GM19240 (cell line): ENCODE data around the gene CD69.
A peak's percentile ranks its signal among the peaks of the same experiment; 100 is the strongest.
"Not testable (repeated sequence)": the region's sequence is repeated elsewhere in the genome, so short reads cannot be mapped to it uniquely, and the experiment has no call there.

ENCODE experiments used
- DNase-seq: peaks from one replicate; pipeline ENCODE4 v3.0.0; 2011; ENCODE audit warnings: low spot score; ENCODE audit not compliant: insufficient read length

Gene CD69

GRCh38 chr12:9750276-9751203, 10.2 kb downstream of the CD69 start:
- DNase-seq = no peak

- no peak for DNase-seq
Observed at GRCh38 chr12:9749640-9750039, 11.1 kb downstream of the CD69 start.

DNA sequence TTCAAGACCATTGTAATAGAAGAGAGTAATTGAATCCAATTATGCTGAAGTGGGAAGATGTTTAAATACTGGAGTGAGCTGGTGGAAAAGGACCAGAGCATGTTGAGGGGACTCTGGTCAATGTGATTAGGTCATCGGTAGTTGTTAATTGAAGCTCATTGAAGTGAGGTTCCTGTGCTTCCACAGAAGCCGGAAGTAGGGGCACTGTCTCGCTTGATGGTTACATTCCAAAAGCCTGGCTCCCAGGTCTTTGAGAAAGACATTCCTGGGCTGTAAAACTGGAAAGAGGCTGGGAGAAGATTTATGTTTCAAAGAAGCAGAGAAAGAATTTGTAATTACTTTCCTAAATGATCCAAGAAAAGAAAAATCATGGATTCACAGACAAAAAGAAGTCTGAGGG, 15.5 kb downstream of the CD69 start:
- no peak for DNase-seq

- no peak for DNase-seq
Observed at GRCh38 chr12:9742661-9743060, 18.0 kb downstream of the CD69 start.

- peak; percentile 35 for DNase-seq
Observed at GRCh38 chr12:9741726-9742125, 19.0 kb downstream of the CD69 start.

DNA sequence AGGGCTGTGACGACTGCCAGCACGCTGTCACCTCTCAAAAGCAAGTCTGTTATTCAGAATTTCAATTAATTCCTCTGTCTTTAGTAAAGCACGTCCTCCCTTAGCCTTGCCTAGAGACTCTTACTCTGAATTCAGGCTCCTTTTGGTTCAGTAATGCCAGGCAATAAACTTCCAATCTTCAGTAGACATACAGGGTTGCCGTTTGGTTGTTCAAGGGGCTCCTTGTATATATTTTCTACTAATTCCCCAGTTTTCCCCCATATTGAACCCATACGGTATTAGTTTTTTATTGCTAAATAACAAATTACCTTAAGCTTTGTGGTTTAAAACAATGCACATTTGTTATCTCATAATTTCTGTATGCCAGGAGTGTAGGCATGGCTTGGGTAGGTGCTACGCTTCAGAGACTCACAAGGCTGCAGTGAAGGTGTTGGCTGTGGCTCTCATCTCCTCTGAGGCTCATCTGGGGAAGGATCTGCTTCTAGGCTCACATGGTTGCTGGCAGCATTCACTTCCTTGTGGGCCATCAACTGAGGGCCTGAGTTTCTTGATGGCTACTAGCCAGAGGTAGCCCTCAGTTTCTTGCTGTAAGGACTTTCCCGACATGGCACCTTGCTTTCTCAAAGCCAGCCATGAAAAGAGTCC, 20.5 kb downstream of the CD69 start:
- no peak for DNase-seq

- DNase-seq = not testable (repeated sequence)
Observed at GRCh38 chr12:9739404-9740105, 21.1 kb downstream of the CD69 start.

GRCh38 chr12:9738905-9739304, 21.8 kb downstream of the CD69 start:
- DNase-seq = not testable (repeated sequence)

- DNase-seq = no peak
Observed at GRCh38 chr12:9736936-9737705, 23.6 kb downstream of the CD69 start.

GRCh38 chr12:9735601-9736000, 25.1 kb downstream of the CD69 start:
- DNase-seq = no peak

DNA sequence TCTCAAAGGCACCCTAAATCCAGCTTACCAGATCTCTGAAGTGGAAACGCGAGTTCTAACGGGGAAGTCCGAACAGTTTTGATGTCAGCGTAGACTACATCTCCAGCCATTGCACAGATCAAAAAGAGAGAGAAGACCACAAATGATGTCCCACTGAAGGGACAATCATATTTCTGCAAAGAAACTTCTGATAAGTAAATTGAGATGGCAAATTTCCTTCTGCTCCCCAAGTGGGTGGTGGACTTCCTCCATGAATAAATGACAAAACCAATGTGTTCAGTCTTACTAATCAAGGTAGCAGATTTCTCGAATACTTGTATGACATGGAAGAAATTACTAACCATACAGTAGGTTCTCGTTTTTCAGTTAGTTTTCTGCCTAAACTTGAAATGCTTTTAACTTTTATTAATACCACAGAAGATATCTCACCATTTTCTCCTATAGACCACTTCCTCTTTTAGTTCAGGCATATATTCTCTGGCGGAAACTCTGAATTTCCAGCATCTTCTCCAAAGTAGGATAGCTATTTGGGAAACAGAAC, 27.7 kb downstream of the CD69 start, which contains the start of gene CLECL1:
CLECL1 (minus strand) TSS at position 177 of the 541 bp plus-strand sequence.
- DNase-seq = no peak

GRCh38 chr12:9731797-9732196, 28.9 kb downstream of the CD69 start:
- DNase-seq = no peak

- no peak for DNase-seq
Observed at GRCh38 chr12:9731393-9731792, 29.3 kb downstream of the CD69 start.

- no peak for DNase-seq
Observed at GRCh38 chr12:9730591-9730990, 30.1 kb downstream of the CD69 start.

DNA sequence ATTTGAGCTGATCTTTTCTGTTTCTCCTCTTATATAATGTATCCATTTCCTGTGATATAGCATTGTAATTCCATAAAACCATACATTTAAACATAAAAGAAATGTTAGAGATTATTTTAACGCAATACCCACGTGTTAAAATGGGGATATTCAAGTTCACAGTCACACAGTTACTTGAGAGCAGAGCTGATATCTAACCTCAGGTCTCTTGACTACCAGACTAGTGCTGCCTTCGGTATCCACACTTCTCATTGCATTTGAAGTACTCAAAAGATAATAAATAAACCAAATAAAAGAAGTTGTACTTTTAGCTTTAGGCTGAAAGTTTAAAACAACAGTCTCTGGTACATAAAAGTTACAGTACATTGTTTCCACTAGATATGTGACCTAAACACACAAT, 30.7 kb downstream of the CD69 start:
- no peak for DNase-seq

GRCh38 chr12:9729082-9729481, 31.6 kb downstream of the CD69 start:
- no peak for DNase-seq

- no peak for DNase-seq
Observed at GRCh38 chr12:9727813-9728212, 32.9 kb downstream of the CD69 start.

- DNase-seq = no peak
Observed at GRCh38 chr12:9725213-9725870, 35.4 kb downstream of the CD69 start.

GRCh38 chr12:9724023-9724422, 36.7 kb downstream of the CD69 start:
- no peak for DNase-seq

- DNase-seq = no peak
Observed at GRCh38 chr12:9721394-9722092, 39.2 kb downstream of the CD69 start.
